WTC11 (cell line): Measurements from ENCODE around the gene GUCY2D. TPM values are rescaled to one million over a fixed set of nuclear protein-coding genes. Genes with fewer than 3 reads are reported as not detected.
"Not testable (repeated sequence)": the region's sequence is repeated elsewhere in the genome, so short reads cannot be mapped to it uniquely, and the experiment has no call there.

ENCODE experiments used
- ATAC-seq: fragments of 200-7000 bp; cut with Tn5 transposase; 2 replicates; pipeline ENCODE4 v1.10.0; 2021; ENCODE audit warnings: mild to moderate bottlenecking, moderate library complexity
- CTCF ChIA-PET: fragments of 300-600 bp; sonication (Branson Sonifier 250); formaldehyde crosslinking; loops from one replicate; lab custom pipeline; 2021; ENCODE audit warnings: antibody characterized with exemption; lab: Charles Lee
- POLR2A ChIA-PET: fragments of 350-600 bp; sonication (Branson Sonifier 250); formaldehyde crosslinking; loops from one replicate; lab custom pipeline; 2021; ENCODE audit warnings: antibody characterized with exemption; lab: Charles Lee
- DNase-seq: peaks from one replicate; pipeline ENCODE4 v3.0.0; 2021; ENCODE audit warnings: low spot score
- H3K27ac Mint-ChIP-seq: 2 replicates; pipeline ENCODE4 v1.8.0; 2021; ENCODE audit warnings: mixed read lengths
- H3K27me3 Mint-ChIP-seq: 2 replicates; pipeline ENCODE4 v1.8.0; 2021; ENCODE audit warnings: low read depth, mild to moderate bottlenecking, moderate library complexity, mixed read lengths
- H3K36me3 Mint-ChIP-seq: 2 replicates; pipeline ENCODE4 v1.8.0; 2021; ENCODE audit warnings: mixed read lengths
- H3K4me1 Mint-ChIP-seq: 2 replicates; pipeline ENCODE4 v1.8.0; 2022; ENCODE audit warnings: mixed read lengths
- H3K4me3 Mint-ChIP-seq: 2 replicates; pipeline ENCODE4 v1.8.0; 2021; ENCODE audit warnings: mild to moderate bottlenecking, moderate library complexity, mixed read lengths
- H3K9me3 Mint-ChIP-seq: 2 replicates; pipeline ENCODE4 v1.8.0; 2021; ENCODE audit warnings: mixed read lengths
- ATF3 ChIP-seq: sonication (generic); formaldehyde crosslinking; conservative IDR thresholded peaks from 2 replicates; pipeline ENCODE4 v1.8.1; 2022; ENCODE audit warnings: mild to moderate bottlenecking, missing genetic modification reagents
- CDX4 ChIP-seq: fragments of 250-450 bp; sonication (Bioruptor Pico); IDR thresholded peaks from 2 replicates; pipeline ENCODE4 v1.9.0; 2021; ENCODE audit warnings: moderate library complexity, mild to moderate bottlenecking, inconsistent platforms, borderline replicate concordance
- CTCF ChIP-seq: fragments of 200-600 bp; IDR thresholded peaks from 2 replicates; pipeline ENCODE4 v1.8.0; 2022; ENCODE audit warnings: antibody characterized with exemption
- E2F5 ChIP-seq: sonication (generic); formaldehyde crosslinking; IDR thresholded peaks from 2 replicates; pipeline ENCODE4 v1.8.1; 2022; ENCODE audit warnings: mild to moderate bottlenecking, moderate library complexity, missing genetic modification reagents
- EMX1 ChIP-seq: fragments of 250-450 bp; sonication (Bioruptor Pico); IDR thresholded peaks from 2 replicates; pipeline ENCODE4 v1.8.0; 2021; ENCODE audit warnings: mild to moderate bottlenecking
- FOXJ3 ChIP-seq: sonication (generic); formaldehyde crosslinking; IDR thresholded peaks from 2 replicates; pipeline ENCODE4 v1.9.0; 2021; ENCODE audit warnings: missing genetic modification reagents, mild to moderate bottlenecking, borderline replicate concordance
- IRF2 ChIP-seq: sonication (generic); formaldehyde crosslinking; IDR thresholded peaks from 2 replicates; pipeline ENCODE4 v1.8.0; 2022; ENCODE audit warnings: low read depth, missing genetic modification reagents, borderline replicate concordance
- JAZF1 ChIP-seq: fragments of 250-450 bp; sonication (Bioruptor Pico); IDR thresholded peaks from 2 replicates; pipeline ENCODE4 v1.9.0; 2021; ENCODE audit warnings: moderate library complexity, mild to moderate bottlenecking, inconsistent platforms
- JUN ChIP-seq: sonication (generic); formaldehyde crosslinking; IDR thresholded peaks from 2 replicates; pipeline ENCODE4 v1.8.0; 2023; ENCODE audit warnings: mild to moderate bottlenecking, missing genetic modification reagents
- MLX ChIP-seq: sonication (generic); formaldehyde crosslinking; IDR thresholded peaks from 2 replicates; pipeline ENCODE4 v1.8.1; 2023; ENCODE audit warnings: mild to moderate bottlenecking, missing genetic modification reagents, moderate library complexity
- MYBL2 ChIP-seq: sonication (generic); formaldehyde crosslinking; IDR thresholded peaks from 2 replicates; pipeline ENCODE4 v1.8.1; 2023; ENCODE audit warnings: mild to moderate bottlenecking, moderate library complexity, missing genetic modification reagents
- NFYB ChIP-seq: sonication (generic); formaldehyde crosslinking; conservative IDR thresholded peaks from 2 replicates; pipeline ENCODE4 v1.8.0; 2022; ENCODE audit warnings: low read depth, missing genetic modification reagents
- NR2C2 ChIP-seq: sonication (generic); formaldehyde crosslinking; IDR thresholded peaks from 2 replicates; pipeline ENCODE4 v1.8.0; 2022; ENCODE audit warnings: mild to moderate bottlenecking, missing genetic modification reagents
- OVOL2 ChIP-seq: fragments of 250-450 bp; sonication (Bioruptor Pico); IDR thresholded peaks from 2 replicates; pipeline ENCODE4 v1.9.0; 2021; ENCODE audit warnings: mild to moderate bottlenecking, borderline replicate concordance
- RORB ChIP-seq: fragments of 250-450 bp; sonication (Bioruptor Pico); IDR thresholded peaks from 2 replicates; pipeline ENCODE4 v1.9.0; 2021; ENCODE audit warnings: mild to moderate bottlenecking
- STAT6 ChIP-seq: sonication (generic); formaldehyde crosslinking; conservative IDR thresholded peaks from 2 replicates; pipeline ENCODE4 v1.8.1; 2023; ENCODE audit warnings: mild to moderate bottlenecking, low read depth, missing genetic modification reagents, moderate library complexity
- ZNF121 ChIP-seq: sonication (generic); formaldehyde crosslinking; IDR thresholded peaks from 2 replicates; pipeline ENCODE4 v1.8.0; 2023; ENCODE audit warnings: missing genetic modification reagents
- ZNF219 ChIP-seq: sonication (generic); formaldehyde crosslinking; IDR thresholded peaks from 2 replicates; pipeline ENCODE4 v1.8.0; 2023; ENCODE audit warnings: missing genetic modification reagents, mild to moderate bottlenecking, borderline replicate concordance
- ZNF263 ChIP-seq: sonication (generic); formaldehyde crosslinking; IDR thresholded peaks from 2 replicates; pipeline ENCODE4 v1.8.1; 2022; ENCODE audit warnings: low read depth, mild to moderate bottlenecking, moderate library complexity, missing genetic modification reagents
- total RNA-seq: library from RNA; stranded (reverse); gene quantifications from 3 replicates; pipeline ENCODE4 v1.2.3, GENCODE V29; 2021

Gene GUCY2D
- total RNA-seq, 1 experiment from 2014 or later = 0.87 TPM

- peaks cover 17% of the 10 kb centered on the region for H3K27me3 Mint-ChIP-seq
- H3K27ac Mint-ChIP-seq, DNase-seq, H3K9me3 Mint-ChIP-seq, ATAC-seq, POLR2A ChIA-PET, H3K4me3 Mint-ChIP-seq, H3K4me1 Mint-ChIP-seq, H3K36me3 Mint-ChIP-seq: not testable (repeated sequence)
- 0 out of 2 replicates have a peak, but pooled peaks have one; percentile 22 for TF ChIP-seq ATF3 (CRISPR knock-in tag)
- CTCF ChIA-PET = interaction anchor here (1.0 to 2.4 kb wide), 4 partner anchors 8 to 54 kb away, joined by 4 to 12 read pairs (median 4); no protein-coding TSS in a partner anchor
These were observed 21.7 kb downstream of the GUCY2D start for GRCh38 chr17:8024161-8024560.

GRCh38 chr17:8025176-8025911 is 22.9 kb downstream of the GUCY2D start:
- no peak overlapping the region for H3K4me3 Mint-ChIP-seq
- ATAC-seq (no peak), DNase-seq (no peak)
- H3K4me1 Mint-ChIP-seq = peaks cover 5% of the 10 kb centered on the region
- H3K36me3 Mint-ChIP-seq = no peaks in the 10 kb centered on the region
- ChIA-PET CTCF (interaction anchor here (1.0 to 2.4 kb wide), 5 partner anchors 9 to 55 kb away, joined by 3 to 12 read pairs (median 4); no protein-coding TSS in a partner anchor), POLR2A (interaction anchor here (0.6 kb wide), 1 partner anchor 62 kb away, joined by 4 read pairs; the partner anchor contains the start of gene ALOX12B)
- H3K9me3 Mint-ChIP-seq = no peaks in the 10 kb centered on the region
- peaks cover 17% of the 10 kb centered on the region for H3K27me3 Mint-ChIP-seq
- TF ChIP-seq ZNF263 (CRISPR knock-in tag) (no peak), E2F5 (no peak), CTCF (no peak), MLX (CRISPR knock-in tag) (no peak), MYBL2 (CRISPR knock-in tag) (no peak), OVOL2 (no peak), RORB (no peak), CDX4 (CRISPR knock-in tag) (no peak), IRF2 (CRISPR knock-in tag) (no peak), STAT6 (no peak), EMX1 (no peak), ZNF219 (CRISPR knock-in tag) (no peak), JAZF1 (CRISPR knock-in tag) (no peak), FOXJ3 (CRISPR knock-in tag) (no peak), NFYB (CRISPR knock-in tag) (no peak), JUN (CRISPR knock-in tag) (no peak), ZNF121 (CRISPR knock-in tag) (no peak), NR2C2 (CRISPR knock-in tag) (no peak)
- no peak overlapping the region for H3K27ac Mint-ChIP-seq
